Activated CD4-positive, alpha-beta T cell treated with anti-CD3 and anti-CD28 coated beads, Interleukin-10, Interleukin-2, amounts not matched to agents 100 ng/mL and 50 ng/mL, durations not matched to agents 16 hours and 8 hours (primary cell): ENCODE measurements around the gene NR2C2AP.
"Not testable (repeated sequence)": the region's sequence is repeated elsewhere in the genome, so short reads cannot be mapped to it uniquely, and the experiment has no call there.

Experiments
- DNase-seq: peaks from one replicate; pipeline ENCODE4 v3.0.0-alpha.2; 2020

Gene NR2C2AP

GRCh38 chr19:19179548-19180441, 23.4 kb downstream of the NR2C2AP start:
- DNase-seq: no peak

- no peak for DNase-seq
These were observed 26.3 kb downstream of the NR2C2AP start for GRCh38 chr19:19176950-19177349.

GRCh38 chr19:19173243-19173642, 30.0 kb downstream of the NR2C2AP start:
- DNase-seq: not testable (repeated sequence)

GRCh38 chr19:19171821-19172532, 31.2 kb downstream of the NR2C2AP start:
- DNase-seq: no peak

- DNase-seq: no peak
These were observed 32.1 kb downstream of the NR2C2AP start for GRCh38 chr19:19170873-19171672.

GRCh38 chr19:19170053-19170872, 33.0 kb downstream of the NR2C2AP start, which contains the start of gene MEF2B:
Gene MEF2B (minus strand): TSS chr19:19170263. CDS start chr19:19150735, 19,528 bp downstream.
- DNase-seq: peak; percentile 77

GRCh38 chr19:19169236-19170052, 33.8 kb downstream of the NR2C2AP start:
- no peak for DNase-seq

- no peak for DNase-seq
These were observed 35.6 kb downstream of the NR2C2AP start for GRCh38 chr19:19167612-19168011.

- no peak for DNase-seq
These were observed 37.8 kb downstream of the NR2C2AP start for GRCh38 chr19:19165396-19165795.

GRCh38 chr19:19162495-19162894, 40.7 kb downstream of the NR2C2AP start:
- DNase-seq: no peak

GRCh38 chr19:19160461-19161035, 42.7 kb downstream of the NR2C2AP start:
- no peak for DNase-seq

GRCh38 chr19:19159534-19159933, 43.7 kb downstream of the NR2C2AP start:
- DNase-seq: no peak

GRCh38 chr19:19157808-19158207, 45.4 kb downstream of the NR2C2AP start:
- DNase-seq: no peak

GRCh38 chr19:19155495-19156219, 47.6 kb downstream of the NR2C2AP start:
- DNase-seq: no peak

GRCh38 chr19:19154768-19155494, 48.3 kb downstream of the NR2C2AP start:
- DNase-seq: no peak

GRCh38 chr19:19152668-19153384, 50.4 kb downstream of the NR2C2AP start:
- no peak for DNase-seq

- DNase-seq: no peak
These were observed 51.8 kb downstream of the NR2C2AP start for GRCh38 chr19:19151418-19151817.
